Islet of Langerhans (tissue), 1 donor: ENCODE results near the gene MAPKAPK3.

Source experiments
- FAIRE-seq: peaks from one replicate; lab custom pipeline; 2011; peaks lifted over from hg19 to GRCh38; lab: Jason Lieb, UNC

Gene MAPKAPK3

GRCh38 chr3:50695031-50695430 is 78.1 kb downstream of the MAPKAPK3 start:
- FAIRE-seq = no peak

GRCh38 chr3:50696276-50696675 is 79.3 kb downstream of the MAPKAPK3 start:
- FAIRE-seq = no peak

GRCh38 chr3:50698269-50698668 is 81.3 kb downstream of the MAPKAPK3 start:
- peak; percentile 43 for FAIRE-seq
